IMR-90 (cell line): ENCODE data around the gene CDK5. TPM values are rescaled to one million over a fixed set of nuclear protein-coding genes. Genes with fewer than 3 reads are reported as not detected.

Experiments used
- ATAC-seq: fragments of 200-7000 bp; cut with Tn5 transposase; 2 replicates; pipeline ENCODE4 v1.9.1; 2020; ENCODE audit warnings: low read depth, mild to moderate bottlenecking, moderate library complexity
- BruUV-seq: library from RNA; stranded (reverse); fragments of 400-500 nt; replicated peaks from 2 replicates; lab custom pipeline; 2021; lab: Mats Ljungman, UMichigan
- CTCF ChIA-PET: fragments of 300-600 bp; formaldehyde crosslinking; extraction: SDS; loops from one replicate; lab custom pipeline; 2021; ENCODE audit warnings: antibody characterized with exemption; lab: Yijun Ruan, JAX
- POLR2A ChIA-PET: fragments of 300-600 bp; sonication (Branson Sonifier 250); formaldehyde crosslinking; loops from one replicate; lab custom pipeline; 2022; ENCODE audit warnings: antibody characterized with exemption; ENCODE audit not compliant: unreplicated experiment; lab: Charles Lee
- DNase-seq: peaks from one replicate; pipeline ENCODE4 v3.0.0; 2013
- H2AFZ ChIP-seq: replicated peaks from 2 replicates; pipeline ENCODE3; 2013; ENCODE audit warnings: low read length, mild to moderate bottlenecking; ENCODE audit not compliant: poor library complexity
- H2AK5ac ChIP-seq: 2 replicates; pipeline ENCODE4 v1.6.1; 2013; ENCODE audit warnings: low read depth, low read length, inconsistent platforms
- H2AK9ac ChIP-seq: replicated peaks from 2 replicates; pipeline ENCODE3; 2013; ENCODE audit warnings: mild to moderate bottlenecking, low read depth, low read length, moderate library complexity; ENCODE audit not compliant: poor library complexity
- H2BK120ac ChIP-seq: 2 replicates; pipeline ENCODE4 v1.6.1; 2013; ENCODE audit warnings: low read depth, low read length, inconsistent platforms
- H2BK15ac ChIP-seq: 3 replicates; pipeline ENCODE4 v1.6.1; 2013; ENCODE audit warnings: low read depth, low read length, inconsistent platforms
- H2BK20ac ChIP-seq: 2 replicates; pipeline ENCODE4 v1.6.1; 2013; ENCODE audit warnings: low read depth, mild to moderate bottlenecking, inconsistent platforms, low read length, moderate library complexity
- H2BK5ac ChIP-seq: 2 replicates; pipeline ENCODE4 v1.6.1; 2013; ENCODE audit warnings: mild to moderate bottlenecking, low read depth, low read length, inconsistent platforms; ENCODE audit not compliant: poor library complexity, severe bottlenecking
- H3K14ac ChIP-seq: replicated peaks from 2 replicates; pipeline ENCODE4 v1.6.1; 2013; ENCODE audit warnings: low read depth, low read length, inconsistent platforms
- H3K18ac ChIP-seq: 2 replicates; pipeline ENCODE4 v1.6.1; 2013; ENCODE audit warnings: low read depth, low read length, control low read depth
- H3K23ac ChIP-seq: 2 replicates; pipeline ENCODE4 v1.6.1; 2013; ENCODE audit warnings: low read depth, low read length, inconsistent platforms
- H3K27ac ChIP-seq: 2 replicates; pipeline ENCODE4 v1.5.1; 2013; ENCODE audit warnings: mild to moderate bottlenecking, control low read depth, low read length; ENCODE audit not compliant: insufficient read depth
- H3K27me3 ChIP-seq: 2 replicates; pipeline ENCODE4 v1.6.1; 2013; ENCODE audit warnings: low read length; ENCODE audit not compliant: control insufficient read depth, insufficient read depth
- H3K36me3 ChIP-seq: 2 replicates; pipeline ENCODE4 v1.6.1; 2013; ENCODE audit warnings: low read length, mixed read lengths; ENCODE audit not compliant: control insufficient read depth, insufficient read depth
- H3K4ac ChIP-seq: 2 replicates; pipeline ENCODE4 v1.6.1; 2013; ENCODE audit warnings: low read depth, low read length, inconsistent platforms
- H3K4me1 ChIP-seq: 2 replicates; pipeline ENCODE4 v1.6.1; 2013; ENCODE audit warnings: low read length, mixed read lengths; ENCODE audit not compliant: control insufficient read depth, insufficient read depth
- H3K4me2 ChIP-seq: 2 replicates; pipeline ENCODE4 v1.6.1; 2013; ENCODE audit warnings: low read depth, mild to moderate bottlenecking, control low read depth, low read length, moderate library complexity
- H3K4me3 ChIP-seq: 2 replicates; pipeline ENCODE4 v1.5.1; 2013; ENCODE audit warnings: low read depth, mild to moderate bottlenecking, control low read depth, low read length, moderate library complexity; ENCODE audit not compliant: insufficient read depth
- H3K56ac ChIP-seq: 2 replicates; pipeline ENCODE4 v1.6.1; 2013; ENCODE audit warnings: low read length, inconsistent platforms; ENCODE audit not compliant: insufficient read depth; ENCODE audit errors: extremely low read depth
- H3K79me1 ChIP-seq, 2 experiments: 2 replicates each; pipeline ENCODE4 v1.6.1; 2013; ENCODE audit warnings: low read length in 2 of 2, inconsistent platforms in 1 of 2, low read depth in 1 of 2
- H3K9ac ChIP-seq: 2 replicates; pipeline ENCODE4 v1.6.1; 2013; ENCODE audit warnings: low read depth, low read length, control low read depth
- H3K9me1 ChIP-seq: 2 replicates; pipeline ENCODE4 v1.6.1; 2013; ENCODE audit warnings: low read length, inconsistent platforms; ENCODE audit not compliant: insufficient read depth
- H3K9me3 ChIP-seq: 2 replicates; pipeline ENCODE4 v1.6.1; 2013; ENCODE audit warnings: low read length; ENCODE audit not compliant: control insufficient read depth, insufficient read depth
- H4K20me1 ChIP-seq: 2 replicates; pipeline ENCODE4 v1.6.1; 2013; ENCODE audit warnings: low read length, inconsistent platforms; ENCODE audit not compliant: insufficient read depth
- H4K5ac ChIP-seq: 2 replicates; pipeline ENCODE4 v1.6.1; 2013; ENCODE audit warnings: mild to moderate bottlenecking, low read depth, low read length, control low read depth
- H4K8ac ChIP-seq, 2 experiments: 2 replicates each; pipeline ENCODE4 v1.6.1; 2013; ENCODE audit warnings: low read depth in 2 of 2, low read length in 2 of 2, control low read depth in 1 of 2, inconsistent platforms in 1 of 2
- H4K91ac ChIP-seq: 2 replicates; pipeline ENCODE4 v1.6.1; 2013; ENCODE audit warnings: low read depth, low read length, inconsistent platforms; ENCODE audit not compliant: insufficient read depth
- BHLHE40 ChIP-seq: fragments of 150-350 bp; IDR thresholded peaks from 2 replicates; pipeline ENCODE4 v1.6.1; 2016; ENCODE audit warnings: mild to moderate bottlenecking, low read depth, low read length
- CHD1 ChIP-seq: IDR thresholded peaks from 2 replicates; pipeline ENCODE4 v1.6.1; 2012; ENCODE audit warnings: low read depth, low read length, improper control_type of control experiment
- MAFK ChIP-seq: IDR thresholded peaks from 2 replicates; pipeline ENCODE4 v1.6.1; 2012; ENCODE audit warnings: low read depth, low read length, improper control_type of control experiment
- MAZ ChIP-seq: IDR thresholded peaks from 2 replicates; pipeline ENCODE4 v1.6.1; 2012; ENCODE audit warnings: low read depth, mild to moderate bottlenecking, low read length, improper control_type of control experiment, moderate library complexity, borderline replicate concordance
- RAD21 ChIP-seq: IDR thresholded peaks from 2 replicates; pipeline ENCODE4 v1.6.1; 2012; ENCODE audit warnings: low read length, improper control_type of control experiment
- RCOR1 ChIP-seq: IDR thresholded peaks from 2 replicates; pipeline ENCODE4 v1.6.1; 2012; ENCODE audit warnings: mild to moderate bottlenecking, low read length, improper control_type of control experiment; ENCODE audit not compliant: insufficient replicate concordance
- RFX5 ChIP-seq: IDR thresholded peaks from 2 replicates; pipeline ENCODE4 v1.8.0; 2012; ENCODE audit warnings: low read depth, mild to moderate bottlenecking, low read length, moderate library complexity
- USF2 ChIP-seq: fragments of 150-350 bp; IDR thresholded peaks from 2 replicates; pipeline ENCODE4 v1.6.1; 2017; ENCODE audit warnings: mild to moderate bottlenecking, antibody characterized with exemption, low read length, low read depth
- WGBS, 2 experiments: methylation state at CpG; one replicate each; pipeline versions ENCODE4 v1.1.5 to v1.1.7; 2013; ENCODE audit warnings: missing lambda C conversion rate in 2 of 2; ENCODE audit not compliant: insufficient read length in 1 of 2; ENCODE audit errors: extremely low coverage in 2 of 2; 5-methylcytosine and 5-hydroxymethylcytosine counted together
- dilution Hi-C: fragments of 300-500 bp; cut with HindIII; formaldehyde crosslinking; loops from one replicate; pipeline ENCODE4 v1.14.3; 2018; ENCODE audit warnings: low sequenced_read_pairs; ENCODE audit not compliant: unreplicated experiment
- in situ Hi-C: fragments of 300-500 bp; cut with MboI; formaldehyde crosslinking; loops from 3 replicates; pipeline ENCODE4 v1.14.3; 2019; ENCODE audit warnings: low sequenced_read_pairs, inconsistent platforms, mixed read lengths
- intact Hi-C: fragments of 100-400 bp; cut with micrococcal nuclease; formaldehyde crosslinking; loops from 2 replicates; pipeline ENCODE4 v1.10.0; 2022
- polyA plus RNA-seq, 3 experiments: library from polyadenylated mRNA; depleted of rRNA; stranded (reverse); fragments of >200 nt; gene quantifications; 2 replicates each; pipeline ENCODE4 v1.2.3, GENCODE V29; 2012; ENCODE audit warnings: low replicate concordance in 1 of 3
- total RNA-seq: library from RNA; depleted of rRNA; stranded (reverse); fragments of >200 nt; gene quantifications from 2 replicates; pipeline ENCODE4 v1.2.3, GENCODE V29; 2012

Gene CDK5
- total and polyA plus RNA-seq, 2 of the 4 experiments (the other 2 are of a cell fraction), result 22.4 to 34.8 TPM

GRCh38 chr7:151007469-151007898 is 50.2 kb downstream of the CDK5 start:
- H2AK9ac ChIP-seq, result no peak overlapping the region
- in situ Hi-C loops (no loop called here), intact Hi-C loops (no loop called here), dilution Hi-C loops (no loop called here)
- BruUV-seq, result no TSS peak
- no peak overlapping the region for H3K4ac ChIP-seq
- H3K79me1 ChIP-seq, result no peaks in the 10 kb centered on the region
- no peak overlapping the region for H4K5ac ChIP-seq
- DNase-seq, result no peak
- no peak overlapping the region for H4K8ac ChIP-seq
- 88% methylated on average over 6 of the region's 7 CpGs; no CpG with 5 or more reads in 1 of the 2 experiments for WGBS, 2 experiments
- no peak overlapping the region for H3K4me2 ChIP-seq
- peaks cover 8% of the 10 kb centered on the region; the same call in 1 of the 2 replicates for H3K4me1 ChIP-seq
- H3K56ac ChIP-seq, result no peak overlapping the region
- H2BK20ac ChIP-seq, result no peak overlapping the region
- no peaks in the 10 kb centered on the region for H3K36me3 ChIP-seq
- no peak overlapping the region for H3K14ac ChIP-seq
- ChIA-PET POLR2A (no interaction called here), CTCF (interaction anchor here (1.0 to 1.4 kb wide), 2 partner anchors 11 to 27 kb away, joined by 3 to 4 read pairs; no protein-coding TSS in a partner anchor)
- no peak overlapping the region for H3K27ac ChIP-seq
- no peak overlapping the region for H2BK5ac ChIP-seq
- no peak overlapping the region for H3K4me3 ChIP-seq
- H2AK5ac ChIP-seq, result no peak overlapping the region
- no peak overlapping the region for H2BK15ac ChIP-seq
- no peak overlapping the region for H4K91ac ChIP-seq
- H2AFZ ChIP-seq, result no peak overlapping the region
- H2BK120ac ChIP-seq, result no peak overlapping the region
- no peak for ATAC-seq
- TF ChIP-seq USF2 (no peak), RCOR1 (no peak), RAD21 (no peak), RFX5 (no peak), MAZ (no peak), MAFK (no peak), CHD1 (no peak), BHLHE40 (no peak)
- H3K23ac ChIP-seq, result no peak overlapping the region
- H3K9me3 ChIP-seq, result no peaks in the 10 kb centered on the region
- no peak overlapping the region for H3K18ac ChIP-seq
- no peak overlapping the region for H3K9ac ChIP-seq
- H3K27me3 ChIP-seq, result peaks cover 15% of the 10 kb centered on the region
- H4K20me1 ChIP-seq, result no peaks in the 10 kb centered on the region
- no peaks in the 10 kb centered on the region for H3K9me1 ChIP-seq
